ENCODE results near the gene SRSF1.
A peak's percentile ranks its signal among the peaks of the same experiment; 100 is the strongest.

Gene SRSF1

DNA sequence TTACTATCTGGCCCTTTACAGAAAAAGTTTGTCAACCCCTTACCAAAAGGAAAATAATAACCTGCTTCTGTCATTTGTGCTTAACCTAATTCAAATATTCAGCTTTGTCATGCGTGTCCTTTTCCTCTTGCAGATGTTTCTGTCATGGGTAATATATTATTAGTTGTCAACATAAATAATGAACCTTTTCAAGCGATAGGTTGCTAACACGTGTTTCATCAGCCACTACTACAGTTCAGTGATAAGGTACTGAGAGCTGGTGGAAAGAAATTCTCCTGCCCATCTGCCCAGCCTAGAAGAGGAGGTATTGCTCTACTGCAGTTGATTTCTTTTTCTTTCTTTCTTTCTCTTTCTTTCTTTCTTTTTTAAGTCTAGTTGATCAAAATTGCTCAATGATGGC is 12.0 kb upstream of the SRSF1 start:
- DNase-seq (ENCODE audit: low read depth in 2 of 2), result no peak

DNA sequence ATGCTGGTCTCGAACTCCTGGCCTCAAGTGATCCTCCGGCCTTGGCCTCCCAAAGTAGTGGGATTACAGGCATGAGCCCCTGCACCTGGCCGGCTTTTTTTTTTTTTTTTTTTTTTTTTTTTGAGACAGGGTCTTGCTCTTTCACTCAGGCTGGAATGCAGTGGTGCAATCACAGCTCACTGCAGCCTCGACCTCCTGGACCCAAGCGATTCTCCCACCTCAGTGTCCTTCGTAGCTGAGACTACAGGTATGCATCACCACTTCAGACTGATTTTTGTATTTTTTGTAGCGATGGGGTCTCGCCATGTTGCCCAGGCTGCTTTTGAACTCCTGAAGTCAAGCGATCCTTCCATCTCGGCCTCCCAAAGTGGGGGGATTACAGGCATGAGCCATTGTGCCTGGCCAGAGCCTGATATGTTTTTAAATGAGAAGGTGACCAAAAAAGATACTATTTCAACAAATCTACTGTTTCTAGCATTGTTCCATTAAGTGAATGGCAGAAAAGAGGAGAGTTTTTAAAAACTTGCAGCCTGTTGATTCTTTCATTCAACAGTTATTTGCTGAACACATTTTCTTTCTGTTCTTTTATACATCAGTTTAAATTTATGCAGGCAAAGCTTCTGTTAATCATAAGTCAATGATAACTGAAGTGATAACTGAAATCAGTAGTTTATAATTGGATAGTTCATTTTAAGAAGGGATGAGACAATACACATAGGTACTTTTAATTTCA is 3.2 kb upstream of the SRSF1 start:
- no peak for DNase-seq (ENCODE audit: low read depth in 2 of 2)

DNA sequence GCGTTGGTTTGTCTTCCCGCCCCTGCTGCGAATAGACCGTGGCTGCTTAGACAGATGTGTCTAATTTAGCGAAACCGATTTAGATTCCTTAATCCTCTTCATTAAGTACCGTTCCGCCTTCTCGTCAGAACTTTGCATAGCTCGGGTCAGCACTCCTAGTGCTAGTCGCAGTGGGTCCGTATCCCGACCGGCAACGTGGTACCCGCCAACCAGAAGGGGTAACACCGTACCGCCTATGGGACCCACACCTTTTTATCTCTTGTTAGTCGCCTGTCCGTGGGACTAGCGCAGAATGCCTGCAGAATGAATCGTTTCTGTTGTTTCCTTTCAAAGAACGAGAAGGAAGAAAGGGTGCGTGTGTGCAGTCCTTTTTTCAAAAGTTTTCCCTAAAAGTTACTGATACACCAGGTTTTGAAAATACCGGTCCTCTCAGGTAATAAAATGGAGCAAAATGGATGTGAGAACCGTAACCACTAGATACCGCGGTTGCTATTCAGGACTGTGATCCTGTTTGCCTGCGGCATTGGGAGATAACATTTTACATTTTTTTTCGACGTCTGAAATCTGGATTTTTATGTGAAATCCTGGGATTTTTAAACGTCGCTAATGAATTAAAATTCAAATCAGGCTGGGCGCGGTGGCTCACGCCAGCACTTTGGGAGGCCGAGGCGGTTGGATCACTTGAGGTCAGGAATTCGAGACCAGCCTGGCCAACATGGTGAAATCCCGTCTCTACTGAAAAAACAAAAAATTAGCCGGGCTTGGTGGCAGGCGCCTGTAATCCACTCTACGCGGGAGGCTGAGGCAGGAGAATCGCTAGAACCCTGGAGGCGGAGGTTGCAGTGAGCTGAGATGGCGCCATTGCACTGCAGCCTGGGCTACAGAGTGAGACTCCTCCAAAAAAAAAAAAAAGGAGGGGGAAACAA is 998 bp upstream of the SRSF1 start:
- no peak for DNase-seq (ENCODE audit: low read depth in 2 of 2)

DNA sequence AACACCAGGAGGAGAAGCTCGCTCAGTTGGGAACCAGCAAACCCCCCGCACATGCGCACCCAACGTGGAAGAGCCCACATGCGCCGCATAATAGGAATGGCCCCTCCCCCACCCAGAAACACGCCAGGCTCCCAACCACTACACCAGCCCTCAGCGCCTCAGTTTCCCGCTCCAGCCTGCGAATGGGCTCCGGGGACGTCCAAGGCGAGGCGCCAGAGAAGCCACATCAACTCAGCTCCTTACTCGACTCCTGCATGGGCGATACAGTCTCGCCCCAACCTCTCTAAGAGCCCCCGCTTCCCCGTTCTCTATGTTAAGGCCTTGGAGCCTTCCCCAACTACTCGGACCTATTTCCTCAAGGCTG is 504 bp downstream of the SRSF1 start:
- DNase-seq (ENCODE audit: low read depth in 2 of 2), result peak; percentile 53 to 56

DNA sequence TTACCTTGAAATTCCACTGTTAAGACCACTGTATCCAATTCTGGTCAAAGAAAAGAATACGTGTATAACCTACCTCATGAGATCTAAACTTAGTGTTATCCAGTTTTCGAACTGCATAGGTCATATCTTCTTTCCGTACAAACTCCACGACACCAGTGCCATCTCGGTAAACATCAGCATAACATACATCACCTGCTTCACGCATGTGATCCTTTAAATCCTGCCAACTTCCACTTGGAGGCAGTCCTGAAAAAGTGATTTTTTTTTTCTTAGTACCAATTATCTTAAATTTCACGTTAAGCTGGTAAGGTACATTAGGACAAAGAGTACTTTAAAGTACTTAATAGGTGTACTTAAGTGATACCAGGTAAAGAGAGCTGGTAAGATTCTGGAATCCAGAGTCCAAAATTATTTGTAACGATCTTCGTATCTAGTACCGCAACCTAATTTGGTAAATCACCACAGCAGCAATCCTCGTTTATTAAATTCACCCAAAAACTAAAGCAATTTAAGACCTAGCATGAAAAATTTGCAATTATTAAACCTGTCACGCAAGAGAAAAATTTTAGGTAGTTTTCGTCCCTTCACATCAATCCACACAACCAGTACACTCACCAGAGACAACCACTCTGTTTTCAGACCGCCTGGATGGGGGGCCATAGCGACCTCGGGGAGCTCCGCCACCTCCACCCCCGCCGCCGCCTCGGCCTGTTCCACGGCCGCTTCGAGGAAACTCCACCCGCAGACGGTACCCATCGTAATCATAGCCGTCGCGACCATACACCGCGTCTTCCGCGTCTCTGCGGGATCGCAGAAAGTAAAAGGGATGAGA is 1.1 kb downstream of the SRSF1 start:
- DNase-seq (ENCODE audit: low read depth in 2 of 2), result no peak

DNA sequence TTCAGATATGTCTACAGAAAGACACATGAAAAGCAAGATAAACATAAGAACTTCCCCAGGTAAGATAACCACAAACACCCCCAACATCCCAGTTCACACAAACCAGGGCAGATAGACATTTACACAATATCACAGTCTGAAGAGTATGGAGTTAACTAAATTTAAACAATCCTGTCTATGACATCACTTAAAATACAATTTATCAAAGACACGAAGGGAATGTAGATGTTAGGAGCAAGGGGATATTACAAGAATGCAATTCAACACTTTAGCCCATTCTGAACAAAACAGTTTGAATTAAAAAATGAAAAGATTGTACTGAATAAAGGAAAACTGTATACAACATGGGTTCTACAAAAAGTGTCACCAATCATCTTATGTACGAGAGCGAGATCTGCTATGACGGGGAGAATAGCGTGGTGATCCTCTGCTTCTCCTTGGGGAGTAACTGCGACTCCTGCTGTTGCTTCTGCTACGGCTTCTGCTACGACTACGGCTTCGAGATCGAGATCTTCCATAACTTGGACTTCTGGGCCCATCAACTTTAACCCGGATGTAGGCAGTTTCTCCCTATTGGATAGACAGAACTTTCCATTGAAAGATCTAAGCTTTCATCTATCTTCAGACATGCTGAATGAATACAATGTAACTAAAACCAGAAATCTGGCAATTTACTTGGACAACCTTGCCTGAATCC is 1.9 kb downstream of the SRSF1 start:
- DNase-seq (ENCODE audit: low read depth in 2 of 2), result no peak

DNA sequence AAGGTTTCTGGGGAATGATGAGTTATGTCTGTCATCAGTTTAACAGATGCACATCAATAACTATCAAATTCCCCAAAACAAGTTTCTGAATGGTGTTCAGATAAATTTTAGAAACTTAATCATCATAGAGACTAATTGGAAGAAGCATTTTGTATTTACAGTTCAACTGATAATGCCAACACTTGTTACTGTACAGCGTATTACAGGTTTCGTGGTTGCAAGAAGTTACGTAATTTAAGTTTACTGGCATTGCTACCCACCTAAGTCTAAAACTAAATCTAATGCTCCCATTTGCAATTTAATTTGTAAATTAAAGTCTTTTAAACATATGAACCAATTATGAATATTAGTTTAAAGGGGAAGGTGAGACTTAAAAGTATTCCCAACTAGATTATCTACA is 3.0 kb downstream of the SRSF1 start:
- DNase-seq (ENCODE audit: low read depth in 2 of 2), result no peak

DNA sequence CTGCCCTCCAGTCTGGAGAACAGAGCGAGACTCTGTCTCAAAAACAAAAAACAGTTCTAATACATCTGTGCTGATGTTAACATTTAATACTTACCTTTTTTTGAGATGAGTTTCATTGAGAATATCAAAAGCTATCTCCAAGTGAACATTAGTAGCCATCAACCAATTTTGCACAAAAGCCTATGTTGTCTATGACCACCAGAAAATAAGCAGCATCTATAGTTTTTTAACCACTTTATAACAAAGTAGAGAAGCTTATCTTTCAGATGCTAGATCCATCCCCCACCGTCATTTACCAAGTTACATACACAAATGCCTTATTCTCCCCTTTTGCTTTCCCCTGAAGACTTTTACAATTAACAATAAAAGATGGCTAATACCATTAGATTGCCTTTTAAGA is 4.1 kb downstream of the SRSF1 start:
- no peak for DNase-seq (ENCODE audit: low read depth in 2 of 2)

DNA sequence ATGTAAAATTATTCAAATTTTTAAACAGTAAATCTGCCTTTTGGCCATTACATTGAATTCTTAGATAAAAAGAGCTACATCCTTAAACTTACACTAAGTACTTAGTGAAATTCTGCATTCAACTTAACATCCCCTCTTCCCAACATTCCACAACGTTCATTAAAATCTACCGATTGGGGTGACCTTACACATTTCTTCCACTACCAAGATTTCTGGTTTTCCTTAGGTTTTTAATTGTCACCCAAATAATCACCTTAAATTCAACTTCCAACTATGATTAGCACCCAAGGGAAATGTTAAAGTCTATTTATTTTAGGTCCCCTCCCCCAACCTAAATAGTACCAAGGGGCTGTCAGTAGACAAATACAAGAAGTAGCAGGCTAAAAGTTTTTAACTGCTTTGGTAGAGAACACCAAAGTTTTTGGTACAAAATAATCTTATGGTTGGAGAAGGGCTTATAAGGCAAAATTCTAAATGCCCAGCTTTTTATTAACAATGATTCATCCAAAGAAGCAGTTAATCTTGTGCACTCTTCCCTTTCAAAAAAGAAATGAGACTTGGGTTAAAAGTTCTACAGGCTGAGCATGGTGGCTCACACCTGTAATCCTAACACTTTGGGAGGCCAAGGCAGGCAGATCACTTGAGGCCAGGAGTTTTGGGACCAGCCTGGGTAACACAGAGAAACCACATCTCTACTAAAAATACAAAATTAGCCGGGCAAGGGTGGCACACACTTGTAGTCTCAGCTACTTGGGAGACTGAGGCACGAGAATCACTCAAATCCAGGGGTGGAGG is 4.7 kb downstream of the SRSF1 start:
- DNase-seq (ENCODE audit: low read depth in 2 of 2), result no peak

DNA sequence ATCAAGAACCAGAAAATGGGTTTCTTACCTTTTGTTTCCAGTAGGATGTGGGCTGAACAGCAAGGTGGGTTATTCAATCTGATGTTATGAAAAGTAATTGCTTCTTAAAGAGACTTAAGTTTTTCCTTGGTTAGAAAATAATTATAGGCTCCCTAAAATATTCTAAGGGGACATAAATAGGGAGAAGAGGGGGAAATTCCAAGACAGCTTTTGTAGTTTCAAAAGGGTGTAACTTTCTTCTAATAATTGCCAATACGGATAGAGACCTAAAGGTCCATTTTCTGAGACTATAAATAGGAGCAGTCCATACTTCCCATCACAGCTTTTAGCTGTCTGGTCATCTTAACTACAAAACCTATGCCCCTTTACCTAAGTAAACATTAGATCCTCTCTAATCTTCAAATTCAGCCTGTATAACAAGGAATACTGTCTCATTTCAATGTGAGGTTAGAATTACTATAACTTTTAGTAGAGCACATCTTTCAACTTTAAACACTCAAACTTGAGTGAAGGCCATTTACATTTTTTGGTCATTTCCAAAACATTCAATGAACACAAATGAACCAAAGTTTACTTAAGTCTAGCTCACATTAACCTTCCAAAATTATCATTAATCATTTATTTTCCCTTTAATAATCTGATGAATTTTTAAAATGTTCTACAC is 5.5 kb downstream of the SRSF1 start:
- DNase-seq (ENCODE audit: low read depth in 2 of 2), result no peak

DNA sequence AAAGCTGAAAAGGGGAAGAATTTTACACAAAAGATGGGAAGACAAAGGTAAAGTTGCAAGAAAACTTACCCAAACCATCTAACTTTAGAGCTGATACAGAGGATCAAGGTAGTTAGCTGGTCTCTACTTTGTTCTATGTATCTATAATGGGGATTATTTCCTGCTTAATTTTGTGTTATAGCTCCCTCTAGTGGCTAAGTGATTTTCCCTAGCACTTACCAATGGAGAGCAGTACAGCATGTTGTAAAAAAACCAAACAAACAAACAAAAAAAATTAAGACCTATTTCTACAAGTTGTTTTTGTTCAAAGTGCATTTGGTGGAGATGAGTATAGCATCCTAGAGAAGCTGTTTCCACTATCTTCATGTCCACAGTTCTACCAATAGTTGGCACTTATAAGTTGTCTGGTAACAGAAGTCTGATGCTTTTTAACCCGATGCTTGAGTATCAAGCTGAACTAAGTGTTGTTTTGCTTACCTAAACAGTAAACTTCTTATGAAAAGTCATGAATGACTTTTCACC is 7.5 kb downstream of the SRSF1 start:
- no peak for DNase-seq (ENCODE audit: low read depth in 2 of 2)

DNA sequence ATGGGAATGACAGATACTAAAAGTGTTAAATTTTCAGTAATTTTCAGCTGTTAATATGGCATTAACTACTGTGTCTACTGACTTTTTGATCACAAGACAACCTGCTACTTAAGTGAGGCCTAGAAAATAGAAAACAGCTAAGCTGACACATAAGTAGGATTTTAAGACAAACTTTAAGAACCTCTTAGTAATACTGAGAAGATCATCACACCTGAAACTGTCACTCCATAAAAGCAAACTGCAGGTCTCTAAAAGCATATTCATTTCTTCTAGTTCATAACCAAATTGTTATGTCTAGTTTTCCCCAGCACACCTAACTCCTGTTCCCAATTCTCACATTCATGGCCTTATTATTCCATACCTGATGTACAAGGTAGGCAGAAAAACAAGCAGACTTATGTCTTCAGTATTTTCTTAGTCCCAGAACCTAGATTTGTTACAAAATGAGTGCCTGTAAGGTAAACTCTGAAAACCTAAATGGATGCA is 8.0 kb downstream of the SRSF1 start:
- DNase-seq (ENCODE audit: low read depth in 2 of 2), result no peak

DNA sequence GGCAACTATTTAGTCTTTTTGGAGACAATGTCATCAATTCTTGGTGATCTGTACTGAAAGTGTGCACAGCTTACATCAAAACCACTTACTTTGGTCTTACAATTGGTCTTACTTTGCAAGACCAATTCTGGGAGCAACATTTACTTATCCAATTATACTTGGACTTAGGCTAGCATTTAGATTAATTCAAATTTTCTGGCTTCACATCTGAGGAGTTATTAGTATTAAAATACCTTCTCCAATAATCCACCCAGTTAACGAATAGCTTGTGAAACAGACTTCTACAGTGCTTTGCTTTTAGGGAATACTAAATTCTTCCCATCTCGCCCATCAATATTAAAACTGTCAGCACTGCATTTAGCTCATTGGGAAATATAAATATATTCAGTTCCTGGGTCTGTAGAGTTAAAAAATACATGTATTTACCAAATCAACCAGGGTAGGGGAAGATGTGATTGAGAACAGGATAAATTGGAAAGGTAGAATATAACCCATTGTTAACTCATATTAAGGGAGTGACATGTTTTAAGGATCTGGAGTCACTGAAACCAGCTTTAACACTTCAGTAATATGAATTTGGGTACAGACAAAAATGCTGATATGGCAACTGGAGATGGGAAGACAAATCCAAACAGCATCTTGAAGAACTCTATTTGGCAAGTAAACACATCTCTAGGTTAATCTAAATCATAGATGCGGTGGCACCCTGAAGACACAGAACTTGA is 9.8 kb downstream of the SRSF1 start:
- DNase-seq (ENCODE audit: low read depth in 2 of 2), result no peak

DNA sequence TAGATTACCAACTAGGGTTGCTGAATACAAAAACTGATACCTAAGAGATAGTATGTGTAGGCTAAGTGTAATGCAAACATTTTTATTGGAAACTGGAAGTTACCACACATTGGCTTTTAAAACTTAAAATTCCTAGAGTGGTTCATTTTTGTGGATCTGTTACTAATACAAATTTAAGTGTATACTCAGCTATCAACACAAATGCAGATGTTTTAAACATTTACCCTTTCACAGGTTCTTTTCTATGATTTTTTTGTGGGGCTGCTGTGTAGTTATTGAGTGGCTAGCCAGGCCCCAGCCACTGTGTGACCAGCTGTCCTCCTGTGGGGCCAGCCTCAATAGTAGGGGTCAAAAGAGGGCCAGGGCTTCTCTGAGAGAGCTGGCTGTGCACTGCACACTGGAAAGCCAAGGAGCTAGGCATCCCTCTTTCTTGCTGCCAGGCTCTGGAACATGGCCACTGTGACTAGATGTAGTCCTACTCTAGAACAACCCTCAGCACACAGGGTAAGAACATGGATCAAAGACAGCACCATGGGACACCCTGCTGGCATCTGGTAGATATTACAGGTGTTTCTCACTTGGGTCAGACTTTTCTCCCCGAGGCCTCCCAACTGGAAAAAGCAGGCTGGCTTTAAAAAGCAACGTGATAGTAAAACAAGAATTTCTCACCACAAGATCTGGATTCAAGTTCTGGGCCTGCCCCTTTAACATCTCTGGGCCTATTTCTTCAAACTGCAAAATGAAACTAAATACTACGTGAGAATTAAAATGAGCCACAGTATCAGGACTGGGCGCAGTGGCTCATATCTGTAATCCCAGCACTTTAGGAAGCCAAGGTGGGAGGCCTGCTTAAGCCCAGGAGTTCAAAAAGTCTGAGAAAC is 11.7 kb downstream of the SRSF1 start:
- peak; percentile 45 to 51 for DNase-seq (ENCODE audit: low read depth in 2 of 2)

DNA sequence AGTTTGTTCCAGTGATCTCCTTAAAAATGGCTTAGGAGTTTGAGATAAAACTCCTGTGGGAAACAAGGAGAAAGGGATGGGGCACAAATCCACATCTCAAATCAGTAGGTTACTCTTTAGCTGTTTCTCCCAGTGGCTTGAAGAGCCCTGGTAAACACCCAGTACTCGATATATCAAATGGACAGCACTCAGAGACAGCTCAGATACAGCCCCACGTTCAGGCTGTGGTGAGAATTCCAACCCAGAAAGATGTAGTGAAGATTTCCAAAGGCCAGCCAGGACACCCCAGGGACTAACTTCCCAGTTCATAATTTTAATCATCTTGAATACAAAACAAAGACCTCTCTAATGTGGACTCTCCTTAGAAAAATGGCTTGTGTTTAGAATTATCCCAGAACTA is 12.6 kb downstream of the SRSF1 start:
- no peak for DNase-seq (ENCODE audit: low read depth in 2 of 2)

DNA sequence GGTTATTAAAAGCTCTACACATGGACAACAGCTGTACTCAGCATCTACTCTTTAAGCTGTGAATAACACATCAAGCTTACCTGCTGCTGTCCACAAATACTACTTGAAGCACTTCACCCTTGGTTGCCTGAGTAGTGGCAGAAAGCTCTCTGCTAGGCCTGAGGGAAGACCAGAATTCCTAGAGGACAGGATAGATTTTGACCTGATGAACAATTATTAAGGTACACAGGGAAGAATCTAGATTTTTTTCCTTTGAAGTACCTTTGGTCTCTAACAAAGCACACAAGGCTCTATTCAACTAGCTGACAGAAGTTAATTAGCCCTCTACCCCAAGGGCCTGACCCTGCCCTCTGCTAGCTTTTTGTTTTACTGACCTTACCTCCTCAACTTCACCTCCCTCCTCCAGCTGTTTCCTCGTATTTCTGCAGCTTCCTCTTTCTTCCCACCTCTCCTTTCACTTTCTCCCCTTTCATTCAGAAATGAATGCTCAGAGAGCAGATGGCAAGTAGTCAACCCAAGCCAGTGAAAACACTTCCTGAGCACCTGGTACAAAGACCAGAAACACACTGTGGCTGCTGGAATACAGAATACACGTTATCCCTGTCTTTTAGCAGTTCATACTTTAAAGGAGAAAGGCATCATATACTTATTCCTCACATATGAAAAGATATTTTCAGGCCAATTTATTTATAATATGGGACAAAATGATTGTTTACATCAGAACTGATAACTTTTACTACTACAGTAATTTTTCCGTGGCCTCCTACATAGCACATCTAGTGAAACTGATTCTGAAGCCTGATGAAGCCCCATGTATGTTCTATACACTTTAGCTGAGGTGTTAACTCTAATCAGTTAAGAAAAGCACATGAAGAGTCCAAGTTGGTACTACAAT is 13.3 kb downstream of the SRSF1 start:
- no peak for DNase-seq (ENCODE audit: low read depth in 2 of 2)

DNA sequence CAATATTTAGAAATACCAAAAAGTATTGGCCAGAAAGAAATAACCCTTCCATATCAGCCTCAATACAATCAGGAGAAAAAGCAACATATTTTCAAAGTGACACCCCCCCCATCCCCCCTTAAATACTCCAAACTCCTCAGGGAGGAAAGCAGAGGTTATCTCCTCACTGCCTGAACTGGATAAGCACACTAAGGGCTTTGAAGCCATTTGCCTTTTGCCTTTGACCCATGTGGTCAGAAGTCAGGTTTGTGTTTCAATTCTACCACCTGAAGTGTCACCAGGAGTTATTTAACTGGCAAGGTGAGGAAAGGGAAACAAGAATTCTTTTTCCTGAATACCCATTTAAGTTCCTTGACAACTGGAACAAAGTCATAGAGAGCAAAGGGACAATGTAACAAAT is 15.5 kb downstream of the SRSF1 start:
- DNase-seq (ENCODE audit: low read depth in 2 of 2), result no peak
